HTR-8/SVneo (cell line): ENCODE measurements around the gene TPRN.

ENCODE experiments used
- DNase-seq: peaks from one replicate; pipeline ENCODE4 v3.0.0; 2011; ENCODE audit warnings: low spot score, mixed read lengths; ENCODE audit not compliant: insufficient read length
- FAIRE-seq: peaks from 2 replicates; lab custom pipeline; 2011; peaks lifted over from hg19 to GRCh38; lab: Jason Lieb, UNC

Gene TPRN

GRCh38 chr9:137237759-137238726 is 37.5 kb upstream of the TPRN start:
- no peak for DNase-seq
- no peak for FAIRE-seq

- no peak for DNase-seq
Measured at GRCh38 chr9:137236936-137237421, 36.4 kb upstream of the TPRN start.

GRCh38 chr9:137236238-137236935 is 35.8 kb upstream of the TPRN start:
- FAIRE-seq (no peak), DNase-seq (peak; percentile 79)

More at GRCh38 chr9:137236936-137237421, 36.4 kb upstream of the TPRN start:
- FAIRE-seq: no peak

GRCh38 chr9:137235424-137236237 is 35.1 kb upstream of the TPRN start:
- DNase-seq: no peak
- no peak for FAIRE-seq

GRCh38 chr9:137234758-137235423 is 34.4 kb upstream of the TPRN start:
- no peak for DNase-seq
- no peak for FAIRE-seq

GRCh38 chr9:137234055-137234697 is 33.6 kb upstream of the TPRN start:
- FAIRE-seq: no peak
- no peak for DNase-seq

GRCh38 chr9:137233143-137233980 is 32.8 kb upstream of the TPRN start:
- no peak for FAIRE-seq
- DNase-seq: no peak

- no peak for FAIRE-seq
Measured at GRCh38 chr9:137232510-137232909, 32.0 kb upstream of the TPRN start.

GRCh38 chr9:137232101-137232500 is 31.6 kb upstream of the TPRN start:
- no peak for DNase-seq
- no peak for FAIRE-seq

More at GRCh38 chr9:137232510-137232909, 32.0 kb upstream of the TPRN start:
- no peak for DNase-seq

GRCh38 chr9:137231372-137232039 is 31.0 kb upstream of the TPRN start:
- no peak for DNase-seq
- FAIRE-seq: no peak

GRCh38 chr9:137230705-137231371 is 30.3 kb upstream of the TPRN start, which contains the start of gene SLC34A3:
TSS of gene SLC34A3 (plus strand) at chr9:137230901. CDS start at chr9:137231703, 802 bp downstream.
- DNase-seq: no peak
- FAIRE-seq: no peak

GRCh38 chr9:137229903-137230704 is 29.6 kb upstream of the TPRN start:
- FAIRE-seq (no peak), DNase-seq (no peak)

GRCh38 chr9:137228968-137229896 is 28.7 kb upstream of the TPRN start:
- DNase-seq: no peak
- FAIRE-seq: no peak

GRCh38 chr9:137228506-137228967 is 28.0 kb upstream of the TPRN start:
- no peak for DNase-seq
- no peak for FAIRE-seq

GRCh38 chr9:137227853-137228505 is 27.4 kb upstream of the TPRN start:
- FAIRE-seq (no peak), DNase-seq (no peak)
